Cardiac fibroblast (primary cell): Measurements from ENCODE around the gene RAPGEF1.
A peak's percentile ranks its signal among the peaks of the same experiment; 100 is the strongest.

ENCODE experiments used
- DNase-seq, 2 donors: peaks; one replicate each; pipeline versions ENCODE4 v3.0.0 to v3.0.0-alpha.2; 2010; ENCODE audit warnings: low read depth in 2 of 2
- H3K4me3 ChIP-seq, 2 donors: replicated peaks in 1 of 2; 1 replicate in 1 of 2; 2 replicates in 1 of 2; pipeline ENCODE4 v1.5.1; 2011; ENCODE audit warnings: low read depth in 2 of 2, low read length in 2 of 2, mild to moderate bottlenecking in 2 of 2, moderate library complexity in 1 of 2
- TF ChIP-seq, protein P1 (sequence below): IDR thresholded peaks from one replicate; pipeline ENCODE4 v1.5.1; 2011; ENCODE audit warnings: low read depth, mild to moderate bottlenecking, low read length, inconsistent platforms

Gene RAPGEF1

GRCh38 chr9:131587331-131587730 is 152.5 kb downstream of the RAPGEF1 start:
- H3K4me3 ChIP-seq: no peak overlapping the region

GRCh38 chr9:131585375-131585774 is 154.5 kb downstream of the RAPGEF1 start:
- TF ChIP-seq, protein P1, sequence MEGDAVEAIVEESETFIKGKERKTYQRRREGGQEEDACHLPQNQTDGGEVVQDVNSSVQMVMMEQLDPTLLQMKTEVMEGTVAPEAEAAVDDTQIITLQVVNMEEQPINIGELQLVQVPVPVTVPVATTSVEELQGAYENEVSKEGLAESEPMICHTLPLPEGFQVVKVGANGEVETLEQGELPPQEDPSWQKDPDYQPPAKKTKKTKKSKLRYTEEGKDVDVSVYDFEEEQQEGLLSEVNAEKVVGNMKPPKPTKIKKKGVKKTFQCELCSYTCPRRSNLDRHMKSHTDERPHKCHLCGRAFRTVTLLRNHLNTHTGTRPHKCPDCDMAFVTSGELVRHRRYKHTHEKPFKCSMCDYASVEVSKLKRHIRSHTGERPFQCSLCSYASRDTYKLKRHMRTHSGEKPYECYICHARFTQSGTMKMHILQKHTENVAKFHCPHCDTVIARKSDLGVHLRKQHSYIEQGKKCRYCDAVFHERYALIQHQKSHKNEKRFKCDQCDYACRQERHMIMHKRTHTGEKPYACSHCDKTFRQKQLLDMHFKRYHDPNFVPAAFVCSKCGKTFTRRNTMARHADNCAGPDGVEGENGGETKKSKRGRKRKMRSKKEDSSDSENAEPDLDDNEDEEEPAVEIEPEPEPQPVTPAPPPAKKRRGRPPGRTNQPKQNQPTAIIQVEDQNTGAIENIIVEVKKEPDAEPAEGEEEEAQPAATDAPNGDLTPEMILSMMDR: no peak
- peak; percentile 17 to 23 for DNase-seq
- H3K4me3 ChIP-seq: no peak overlapping the region

More at GRCh38 chr9:131587331-131587730, 152.5 kb downstream of the RAPGEF1 start:
- TF ChIP-seq, protein P1: no peak
- DNase-seq: no peak

- no peak overlapping the region for H3K4me3 ChIP-seq
- DNase-seq: no peak
- TF ChIP-seq, protein P1: no peak
Observed at GRCh38 chr9:131584858-131585257, 155.0 kb downstream of the RAPGEF1 start.

- TF ChIP-seq, protein P1: no peak
- DNase-seq: no peak
- no peak overlapping the region for H3K4me3 ChIP-seq
Observed at GRCh38 chr9:131583836-131584555, 155.9 kb downstream of the RAPGEF1 start.

- no peak overlapping the region for H3K4me3 ChIP-seq
- TF ChIP-seq, protein P1: no peak
- no peak for DNase-seq
Observed at GRCh38 chr9:131583337-131583645, 156.6 kb downstream of the RAPGEF1 start.

GRCh38 chr9:131582466-131583336 is 157.2 kb downstream of the RAPGEF1 start:
- DNase-seq: no peak
- TF ChIP-seq, protein P1: no peak
- H3K4me3 ChIP-seq: no peak overlapping the region
